Astrocyte (in vitro differentiated cells and primary cell): ENCODE data around the gene YPEL5.

ENCODE experiments used
- EZH2 ChIP-seq: IDR thresholded peaks from 2 replicates; pipeline ENCODE4 v1.6.1; 2012; ENCODE audit warnings: mild to moderate bottlenecking, low read length, inconsistent platforms; ENCODE audit not compliant: insufficient read depth
- TF ChIP-seq, protein P1 (sequence below): IDR thresholded peaks from 2 replicates; pipeline ENCODE4 v1.5.1; 2011; ENCODE audit warnings: low read depth, mild to moderate bottlenecking, inconsistent platforms, low read length, moderate library complexity; ENCODE audit not compliant: insufficient read depth

DNA sequence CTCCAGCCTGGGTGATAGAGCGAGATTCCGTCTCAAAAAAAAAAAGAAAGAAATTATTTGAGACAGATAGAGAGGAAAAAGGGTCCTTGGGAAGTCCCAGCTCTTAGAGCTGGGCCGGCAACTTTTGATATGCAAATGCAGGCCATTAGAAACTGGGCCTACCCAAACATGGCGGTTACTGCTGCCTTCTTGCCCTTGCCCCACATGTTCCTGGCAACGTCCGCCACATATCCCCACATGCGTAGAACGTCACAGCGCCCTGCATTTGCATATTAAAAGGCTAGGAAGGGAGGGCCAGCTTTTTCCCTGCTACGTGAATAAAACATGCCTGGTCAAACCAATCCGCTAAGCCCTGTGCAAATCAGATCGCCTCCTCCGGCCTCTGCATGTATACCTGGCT is 43.8 kb downstream of the YPEL5 start:
- TF ChIP-seq, protein P1, sequence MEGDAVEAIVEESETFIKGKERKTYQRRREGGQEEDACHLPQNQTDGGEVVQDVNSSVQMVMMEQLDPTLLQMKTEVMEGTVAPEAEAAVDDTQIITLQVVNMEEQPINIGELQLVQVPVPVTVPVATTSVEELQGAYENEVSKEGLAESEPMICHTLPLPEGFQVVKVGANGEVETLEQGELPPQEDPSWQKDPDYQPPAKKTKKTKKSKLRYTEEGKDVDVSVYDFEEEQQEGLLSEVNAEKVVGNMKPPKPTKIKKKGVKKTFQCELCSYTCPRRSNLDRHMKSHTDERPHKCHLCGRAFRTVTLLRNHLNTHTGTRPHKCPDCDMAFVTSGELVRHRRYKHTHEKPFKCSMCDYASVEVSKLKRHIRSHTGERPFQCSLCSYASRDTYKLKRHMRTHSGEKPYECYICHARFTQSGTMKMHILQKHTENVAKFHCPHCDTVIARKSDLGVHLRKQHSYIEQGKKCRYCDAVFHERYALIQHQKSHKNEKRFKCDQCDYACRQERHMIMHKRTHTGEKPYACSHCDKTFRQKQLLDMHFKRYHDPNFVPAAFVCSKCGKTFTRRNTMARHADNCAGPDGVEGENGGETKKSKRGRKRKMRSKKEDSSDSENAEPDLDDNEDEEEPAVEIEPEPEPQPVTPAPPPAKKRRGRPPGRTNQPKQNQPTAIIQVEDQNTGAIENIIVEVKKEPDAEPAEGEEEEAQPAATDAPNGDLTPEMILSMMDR: no peak
- TF ChIP-seq EZH2: no peak
